Forelimb muscle (tissue), 1 donor: ENCODE data around the gene TMCO2. TPM values are rescaled to one million over a fixed set of nuclear protein-coding genes. Genes with fewer than 3 reads are reported as not detected.
"Not testable (repeated sequence)": the region's sequence is repeated elsewhere in the genome, so short reads cannot be mapped to it uniquely, and the experiment has no call there.

Experiments
- DNase-seq: peaks from one replicate; pipeline ENCODE4 v3.0.0-alpha.2; 2013; ENCODE audit warnings: low read depth
- polyA plus RNA-seq: library from polyadenylated mRNA; unstranded; fragments of 120-200 nt; gene quantifications from one replicate; pipeline ENCODE4 v1.2.1, GENCODE V29; 2013; ENCODE audit not compliant: insufficient read length

The TMCO2 gene
- not detected for polyA plus RNA-seq

DNA sequence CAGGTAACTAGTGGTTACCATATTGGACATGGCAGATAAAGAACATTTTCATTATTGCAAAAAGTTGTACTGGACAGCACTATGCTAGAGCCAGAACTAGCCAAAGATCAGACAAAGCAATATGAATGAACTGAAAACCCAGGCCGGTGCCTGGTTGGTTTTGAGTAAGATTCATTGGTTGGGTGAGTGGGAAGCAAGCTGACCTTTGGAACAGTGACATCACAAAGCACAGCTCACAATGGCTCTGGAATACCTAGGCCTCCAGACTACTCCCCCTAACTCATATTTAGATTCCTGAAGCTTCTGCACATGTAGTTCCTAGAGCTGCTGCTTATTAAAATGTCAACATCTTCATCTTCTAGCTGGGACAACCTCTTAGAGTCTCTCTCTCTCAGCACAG lies at the start of gene TMCO2:
TMCO2 (plus strand) TSS at position 283 of the 400 bp plus-strand sequence; CDS start at position 340, 57 bp downstream.
- no peak for DNase-seq

DNA sequence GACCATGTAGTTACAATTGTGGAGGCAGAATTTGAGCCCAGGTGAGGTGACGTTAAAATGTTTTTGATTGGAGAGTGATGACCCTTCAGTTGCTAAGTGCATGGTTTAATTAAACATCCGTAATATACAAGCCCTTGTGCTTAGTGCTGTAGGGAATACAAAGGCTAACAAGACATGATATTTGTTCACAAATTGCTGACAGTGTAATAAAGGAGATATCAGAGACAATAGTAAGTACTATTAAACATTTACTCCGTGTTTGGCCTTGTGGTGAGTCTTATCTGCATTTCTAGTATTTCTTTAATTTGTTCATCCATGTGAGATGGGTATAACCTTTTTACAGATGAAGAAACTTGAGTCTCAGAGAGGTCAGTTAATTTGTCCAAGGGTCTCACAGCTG lies 48.6 kb upstream of the TMCO2 start:
- no peak for DNase-seq

DNA sequence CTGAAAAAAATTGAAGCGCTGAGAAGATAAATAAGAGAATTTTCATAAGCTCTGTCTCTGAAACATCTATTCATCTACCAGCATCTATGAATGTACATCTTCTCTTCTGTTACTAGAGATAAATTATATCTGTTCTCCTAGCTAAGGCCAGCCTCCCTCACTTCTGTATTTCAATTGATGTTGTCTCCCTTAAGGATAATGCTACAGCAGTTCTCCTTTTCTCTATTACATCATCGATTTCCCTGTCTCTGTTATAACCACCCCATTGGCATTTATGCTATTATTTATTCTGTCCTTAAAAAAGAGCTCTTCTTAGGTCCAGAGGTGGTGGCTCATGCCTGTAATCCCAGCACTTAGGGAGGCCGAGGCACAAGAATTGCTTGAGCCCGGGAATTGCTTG lies 42.9 kb upstream of the TMCO2 start:
- DNase-seq: no peak

DNA sequence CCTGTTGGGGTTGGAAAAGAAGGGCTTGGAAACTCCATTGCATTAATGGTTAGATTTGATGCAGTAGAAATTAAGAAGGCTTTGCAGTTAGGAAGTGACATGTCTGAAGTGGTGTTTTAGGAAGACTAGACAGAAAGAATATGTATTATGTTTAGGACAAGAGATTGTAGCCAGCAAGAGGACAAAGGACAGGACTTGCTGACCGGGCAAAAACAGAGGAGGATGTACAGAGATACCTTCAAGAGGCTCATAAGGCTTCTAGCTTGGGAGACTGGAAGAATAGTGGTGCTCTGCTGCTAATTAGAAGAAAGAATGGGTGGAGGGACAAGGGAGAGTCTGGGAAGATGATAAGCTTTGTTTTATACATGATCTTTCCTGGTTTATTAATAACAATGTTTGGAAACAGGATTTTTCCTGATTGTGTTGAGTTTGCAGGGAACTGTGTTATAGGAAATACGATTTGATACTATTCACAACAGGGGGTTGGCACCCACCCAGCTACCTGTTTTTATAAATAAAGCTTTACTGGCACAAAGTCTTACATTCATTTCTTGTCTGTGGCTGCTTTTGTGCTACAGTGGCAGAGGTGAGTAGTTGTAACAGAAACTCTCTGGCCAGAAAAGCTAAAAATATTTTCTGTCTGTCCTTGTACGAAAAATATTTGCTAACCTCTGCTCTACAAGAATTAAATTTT lies 37.1 kb upstream of the TMCO2 start:
- no peak for DNase-seq

DNA sequence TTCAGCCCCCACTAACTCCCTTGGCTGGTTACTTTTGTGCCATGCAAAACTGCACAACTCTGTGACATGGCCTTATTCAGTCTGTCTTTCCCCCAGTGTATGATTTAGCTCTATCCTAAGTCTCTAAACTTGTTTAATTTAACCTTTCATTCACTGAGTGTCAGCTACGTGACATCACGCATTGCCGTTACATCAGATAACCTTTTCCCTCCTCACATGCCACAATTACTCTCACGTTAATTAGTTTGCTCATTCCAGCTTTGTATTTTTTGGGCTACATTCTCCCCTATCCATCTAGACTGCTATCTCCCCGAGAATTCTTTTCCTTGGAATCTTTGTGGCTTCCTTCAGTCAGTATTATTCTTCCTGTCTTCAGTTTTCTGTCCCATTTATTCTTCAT lies 29.4 kb upstream of the TMCO2 start:
- no peak for DNase-seq

DNA sequence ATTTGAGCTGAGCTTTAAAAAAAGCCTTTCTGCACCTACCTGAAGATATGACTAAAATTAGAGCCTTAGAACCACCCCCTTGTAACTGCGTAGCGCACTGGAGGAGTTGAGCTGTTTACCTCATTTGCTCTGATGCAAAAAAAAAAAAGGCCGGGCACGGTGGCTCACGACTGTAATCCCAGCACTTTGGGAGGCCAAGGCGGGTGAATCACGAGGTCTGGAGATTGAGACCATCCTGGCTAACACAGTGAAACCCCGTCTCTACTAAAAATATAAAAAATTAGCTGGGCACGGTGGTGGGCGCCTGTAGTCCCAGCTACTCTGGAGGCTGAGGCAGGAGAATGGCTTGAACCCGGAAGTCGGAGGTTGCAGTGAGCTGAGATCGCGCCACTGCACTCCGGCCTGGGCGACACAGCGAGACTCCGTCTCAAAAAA lies 26.2 kb upstream of the TMCO2 start:
- DNase-seq: not testable (repeated sequence)

DNA sequence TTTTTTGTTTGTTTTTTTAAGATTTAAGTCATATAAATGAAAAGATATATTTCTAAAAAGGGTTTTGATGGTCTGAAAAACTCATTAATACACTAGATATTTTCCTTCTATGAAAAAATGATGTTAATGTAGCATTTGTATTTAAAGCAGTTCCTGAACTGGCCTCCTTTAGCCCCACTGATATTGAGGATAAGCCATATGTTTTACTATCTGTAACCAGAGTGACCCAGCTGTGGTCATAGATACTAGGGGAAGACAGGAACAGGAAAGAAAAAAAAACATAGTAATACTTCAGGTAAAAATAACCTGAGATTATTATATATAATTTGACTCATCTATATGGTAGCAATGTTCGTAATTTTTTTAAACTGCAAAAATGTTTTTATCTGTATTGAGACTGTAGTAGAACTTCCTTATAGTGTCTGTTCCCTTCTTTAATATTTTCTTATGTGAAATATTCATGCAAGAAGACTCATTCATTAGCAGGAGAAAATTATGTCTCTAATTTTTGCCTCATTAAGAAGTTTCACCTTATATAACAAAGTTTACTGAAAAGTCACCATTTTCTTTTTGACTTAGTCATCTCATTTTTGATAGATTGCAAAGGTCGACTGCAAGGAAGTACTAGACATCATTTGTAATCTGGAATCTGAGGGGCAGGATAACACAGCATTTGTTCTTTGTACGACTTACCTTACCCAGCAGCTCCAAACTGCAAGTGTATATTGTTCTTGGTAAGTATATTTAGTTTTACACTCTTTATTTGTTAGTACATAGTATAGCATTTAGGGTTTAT lies 25.6 kb upstream of the TMCO2 start:
- DNase-seq: no peak

DNA sequence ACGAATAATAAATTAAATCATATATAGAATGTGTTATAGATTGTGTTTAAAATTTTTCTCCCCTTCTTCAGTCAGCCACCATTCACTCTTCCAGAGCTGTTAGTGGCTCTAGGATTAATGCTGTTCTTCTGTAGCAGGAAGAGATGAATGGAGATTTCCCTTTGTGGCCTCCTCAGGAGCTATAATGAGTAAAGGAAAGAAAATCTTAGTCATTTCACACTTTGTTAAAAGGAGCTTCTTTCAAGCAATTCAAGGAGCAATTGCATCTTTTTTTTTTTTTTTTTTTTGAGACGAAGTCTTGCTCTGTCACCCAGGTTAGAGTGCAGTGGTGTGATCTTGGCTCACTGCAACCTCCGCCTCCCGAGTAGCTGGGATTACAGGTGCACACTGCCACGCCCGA lies 23.7 kb upstream of the TMCO2 start:
- DNase-seq: no peak

DNA sequence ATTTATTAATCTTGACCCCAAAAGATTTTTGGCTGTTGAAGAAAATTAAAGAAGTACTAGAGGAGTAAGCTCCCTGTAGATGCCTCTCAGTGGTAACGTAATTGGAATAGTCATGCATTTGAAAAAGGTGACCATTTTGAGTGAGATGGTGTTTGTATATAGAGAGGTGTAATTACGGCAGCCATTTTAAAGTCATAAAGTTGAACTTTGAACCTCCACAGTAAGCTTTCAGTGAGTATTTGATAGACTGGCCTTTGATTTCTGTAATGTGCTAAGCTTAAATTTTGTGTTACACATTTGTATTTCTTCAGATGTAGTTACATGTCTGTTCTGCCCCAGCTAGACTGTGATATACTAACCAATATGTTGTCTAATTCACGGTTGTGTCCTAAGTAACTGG lies 21.5 kb upstream of the TMCO2 start:
- DNase-seq: no peak

DNA sequence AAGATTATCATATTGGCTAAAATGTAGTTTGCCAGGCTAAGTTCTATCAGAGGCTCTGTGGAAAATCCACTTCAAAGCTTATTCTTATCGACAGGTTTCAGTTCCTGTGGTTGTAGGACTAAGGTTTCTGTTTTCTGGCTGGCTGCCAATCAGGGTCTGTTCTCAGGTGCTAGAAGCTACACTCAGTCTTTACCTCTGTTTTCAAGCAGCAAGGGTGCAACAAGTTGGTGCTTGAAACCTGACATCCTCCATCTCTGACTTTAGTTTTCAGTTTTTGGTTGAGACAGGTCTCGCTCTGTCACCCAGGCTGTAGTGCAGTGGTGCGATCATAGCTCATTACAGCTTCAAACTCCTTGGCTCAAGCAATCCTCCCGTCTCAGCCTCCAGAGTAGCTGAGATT lies 15.3 kb upstream of the TMCO2 start:
- DNase-seq: no peak

DNA sequence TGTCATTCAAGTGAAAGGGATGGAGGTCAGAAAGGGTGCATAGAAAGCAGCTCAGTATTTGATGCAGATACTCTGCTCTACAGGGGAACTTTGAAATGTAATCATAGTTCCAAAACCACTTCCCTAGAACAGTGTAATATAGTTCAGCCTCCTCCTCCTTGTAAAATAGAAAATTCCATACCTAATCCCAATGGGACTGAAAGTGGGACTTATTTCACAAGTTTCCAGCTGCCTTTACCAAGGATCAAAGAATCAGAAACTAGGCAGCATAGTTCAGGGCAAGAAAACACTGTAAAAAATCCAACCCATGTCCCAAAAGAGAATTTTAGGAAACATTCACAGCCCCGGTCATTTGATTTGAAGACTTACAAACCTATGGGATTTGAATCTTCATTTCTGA lies 8.1 kb upstream of the TMCO2 start:
- no peak for DNase-seq

DNA sequence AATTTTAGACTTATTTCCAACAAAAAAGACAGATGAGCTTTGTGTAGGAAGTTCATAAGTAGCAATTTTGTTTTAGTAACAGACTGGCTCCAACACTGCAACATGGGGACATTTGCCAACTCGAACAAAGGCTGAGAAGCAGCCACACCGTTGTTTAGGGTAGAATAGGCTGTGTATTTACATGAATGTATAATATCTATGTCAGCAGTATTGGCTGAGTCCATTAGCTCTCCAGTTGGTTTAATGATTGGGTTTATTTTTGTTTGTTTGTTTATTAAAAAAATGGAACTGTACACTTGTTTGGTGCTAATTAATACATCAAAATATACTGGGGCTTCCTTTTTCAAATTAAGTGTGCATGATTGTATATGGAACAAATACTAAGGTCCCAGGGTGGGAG lies 7.3 kb upstream of the TMCO2 start:
- no peak for DNase-seq

DNA sequence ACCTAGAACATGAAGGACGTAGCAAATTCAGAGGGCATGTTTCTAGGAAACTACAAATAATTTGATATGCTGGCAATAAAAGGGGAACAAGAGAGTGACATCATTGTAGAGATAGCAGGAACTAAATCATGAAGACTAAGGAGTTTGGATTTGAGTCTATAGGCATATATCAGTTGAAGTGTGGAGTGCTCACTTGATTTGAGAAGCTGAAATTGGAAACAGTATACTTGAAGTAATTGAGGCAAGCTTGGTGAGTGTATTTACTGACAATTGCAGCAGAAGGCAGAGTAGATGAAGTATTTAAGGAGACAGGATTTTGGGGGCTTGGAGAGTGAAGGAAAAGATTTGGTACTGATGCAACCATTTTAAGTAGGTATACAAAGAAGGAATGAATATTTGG lies 6.4 kb upstream of the TMCO2 start:
- DNase-seq: no peak

DNA sequence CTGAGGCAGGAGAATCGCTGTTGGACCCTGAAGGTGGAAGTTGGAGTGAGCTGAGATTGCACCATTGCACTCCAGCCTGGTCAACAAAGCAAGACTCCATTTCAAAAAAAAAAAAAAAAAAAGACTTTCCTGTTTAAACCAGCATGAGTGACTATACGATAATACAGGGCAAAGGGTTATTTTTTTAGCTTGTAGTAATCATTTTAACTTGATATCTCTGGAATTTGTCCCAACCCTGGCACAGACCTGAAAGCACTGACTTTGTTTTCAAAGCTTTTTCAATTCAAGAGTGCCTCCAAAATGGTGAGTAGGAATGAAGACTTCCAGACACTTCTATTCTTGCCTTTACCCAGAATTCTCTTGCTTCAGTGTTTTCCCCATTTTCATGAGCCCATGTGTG lies 4.4 kb upstream of the TMCO2 start:
- DNase-seq: no peak

DNA sequence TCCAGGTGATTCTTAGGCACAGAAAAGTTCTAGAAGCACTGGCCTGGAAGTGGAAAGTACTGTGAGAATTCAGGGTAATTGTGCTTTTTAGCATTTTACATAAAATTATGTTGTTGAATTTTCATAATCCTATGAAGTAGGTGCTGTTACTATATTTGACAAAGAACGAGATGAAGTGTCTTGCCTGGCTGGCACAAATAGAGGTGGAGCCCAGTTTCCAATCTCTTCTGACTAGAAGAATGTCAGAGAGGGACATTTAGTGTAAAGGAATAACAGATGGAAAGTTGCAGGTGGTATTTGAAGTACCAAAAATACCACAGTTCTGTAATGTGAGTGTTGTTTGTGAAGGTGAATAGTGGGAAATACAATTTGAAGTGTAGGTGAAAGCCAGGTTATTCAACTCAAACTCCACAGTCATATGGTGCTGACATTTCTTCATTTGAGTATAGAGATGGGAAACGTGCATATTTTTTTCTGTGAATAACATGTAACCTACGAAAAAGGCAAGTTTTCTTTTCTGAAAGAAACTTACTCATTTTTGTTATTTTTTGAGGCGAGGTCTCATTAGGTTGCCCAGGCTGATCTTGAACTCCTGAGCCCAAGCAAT lies 3.5 kb upstream of the TMCO2 start:
- no peak for DNase-seq

DNA sequence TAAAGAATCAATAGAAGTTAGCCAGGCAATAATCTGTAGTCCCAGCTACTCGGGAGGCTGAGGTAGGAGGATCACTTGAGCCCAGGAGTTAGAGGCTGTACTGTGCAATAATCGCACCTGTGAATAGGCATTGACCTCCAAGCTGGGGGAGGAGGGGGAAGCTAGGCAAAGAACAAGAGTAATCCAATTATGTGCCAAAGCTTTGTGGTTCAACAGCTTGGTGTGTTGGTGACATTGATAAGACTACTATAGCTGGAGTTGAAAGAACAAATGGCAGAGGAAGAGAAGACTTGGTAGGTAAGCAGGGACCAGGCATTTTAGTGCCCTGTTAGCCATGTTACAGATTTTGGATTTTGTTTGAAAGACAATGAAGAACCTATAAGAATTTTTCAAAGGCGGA lies 2.1 kb upstream of the TMCO2 start:
- DNase-seq: no peak

DNA sequence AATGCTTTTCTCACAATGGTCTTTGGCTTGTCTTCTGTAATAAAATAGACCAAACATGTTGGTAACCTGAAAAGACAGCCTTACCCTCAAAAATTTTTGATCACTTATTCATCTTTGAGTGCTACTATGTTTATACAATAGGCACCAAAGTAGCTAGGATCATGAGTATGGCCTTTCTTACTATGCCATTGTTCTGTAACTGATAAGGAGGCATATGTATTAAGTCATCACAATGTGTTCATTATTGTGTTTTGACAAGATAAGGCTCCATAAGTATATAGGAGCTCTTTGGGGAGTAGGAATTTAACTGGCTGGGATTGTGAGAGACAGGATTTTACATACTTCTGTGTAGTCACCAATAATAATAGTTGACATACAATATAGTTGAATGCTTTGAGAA lies 675 bp downstream of the TMCO2 start:
- DNase-seq: no peak

DNA sequence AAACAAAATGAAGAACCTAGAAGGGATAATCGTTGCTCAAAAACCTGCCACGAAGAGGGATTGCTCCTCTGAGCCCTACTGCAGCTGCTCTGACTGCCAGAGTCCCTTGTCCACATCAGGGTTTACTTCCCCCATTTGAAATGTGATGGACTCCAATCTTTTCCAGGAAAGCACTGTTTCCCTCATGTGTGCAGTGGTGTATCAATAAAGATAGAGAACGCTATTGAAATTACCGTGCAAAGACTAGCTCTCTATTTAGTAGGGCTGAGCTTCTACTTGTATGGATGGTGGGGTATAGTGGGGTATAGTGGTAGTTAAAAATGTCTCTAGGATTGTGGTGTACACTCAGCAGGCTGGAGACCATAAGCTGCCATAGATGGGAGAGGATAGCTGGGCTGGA lies 3.7 kb downstream of the TMCO2 start:
- no peak for DNase-seq

DNA sequence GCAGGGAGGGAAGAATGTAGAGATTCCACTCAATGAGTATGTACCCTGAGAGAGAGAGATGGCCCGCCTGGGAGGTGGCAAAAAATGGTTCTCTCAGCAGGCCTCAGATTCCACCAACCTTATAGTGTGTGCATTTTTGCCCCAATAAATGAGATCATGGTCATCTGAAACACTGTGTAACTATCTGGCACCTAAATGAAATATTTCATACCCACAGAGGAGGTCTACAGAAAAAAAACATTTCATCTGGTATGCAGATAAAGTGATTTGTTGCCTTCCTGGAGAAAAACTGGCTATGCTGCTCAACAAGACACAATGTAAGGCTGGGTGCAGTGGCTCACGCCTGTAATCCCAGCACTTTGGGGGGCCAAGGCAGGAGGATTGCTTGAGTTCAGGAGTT lies 4.9 kb downstream of the TMCO2 start:
- no peak for DNase-seq

DNA sequence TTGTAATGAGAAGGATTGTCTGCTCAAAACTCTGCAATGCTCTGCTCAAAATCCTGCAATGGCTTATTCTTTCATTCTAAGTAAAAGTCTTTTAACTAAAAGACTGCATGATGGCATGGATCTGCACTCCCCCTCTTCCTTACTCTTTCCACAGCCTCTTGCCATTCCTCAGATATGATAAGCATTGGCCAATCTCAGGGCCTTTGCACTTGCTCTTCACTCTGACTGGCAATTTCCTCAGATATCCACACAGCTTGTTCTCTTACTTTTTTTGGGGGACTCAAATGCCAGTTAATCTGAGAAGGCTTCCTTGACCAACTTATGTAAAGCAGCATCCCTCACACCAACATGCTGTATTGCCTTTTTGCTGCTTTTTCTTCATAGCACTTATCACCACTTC lies 7.5 kb downstream of the TMCO2 start:
- no peak for DNase-seq

DNA sequence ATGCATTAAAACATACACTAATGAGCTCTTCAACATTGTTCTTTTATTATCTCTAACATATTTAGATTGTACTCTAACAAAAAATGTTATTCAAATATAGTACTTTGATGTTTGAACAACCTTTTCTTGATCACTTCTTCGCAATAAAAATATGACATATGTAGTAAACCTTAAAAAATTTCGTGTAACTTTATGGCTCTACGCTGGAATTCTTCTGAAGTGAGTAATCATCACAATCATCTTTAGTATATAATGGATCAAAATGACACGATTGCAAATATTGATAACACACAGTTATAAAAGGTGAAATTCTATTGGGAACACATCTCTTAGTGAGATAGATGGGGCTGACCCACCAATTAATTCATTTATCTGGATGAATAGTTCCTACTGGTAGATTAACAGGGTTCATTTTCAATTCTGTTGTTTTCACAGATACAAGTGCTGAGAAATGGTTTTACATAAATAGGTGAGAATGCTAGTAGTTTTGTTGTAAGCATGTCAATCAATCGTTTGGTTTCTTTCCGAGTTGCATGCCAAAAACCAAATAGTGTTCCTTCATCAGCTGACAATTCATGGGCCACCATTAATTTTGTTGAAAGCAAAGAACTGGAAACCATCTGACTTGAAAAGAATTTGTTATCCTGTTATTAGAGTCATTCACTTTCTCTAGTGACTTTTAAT lies 8.8 kb downstream of the TMCO2 start:
- DNase-seq: no peak

DNA sequence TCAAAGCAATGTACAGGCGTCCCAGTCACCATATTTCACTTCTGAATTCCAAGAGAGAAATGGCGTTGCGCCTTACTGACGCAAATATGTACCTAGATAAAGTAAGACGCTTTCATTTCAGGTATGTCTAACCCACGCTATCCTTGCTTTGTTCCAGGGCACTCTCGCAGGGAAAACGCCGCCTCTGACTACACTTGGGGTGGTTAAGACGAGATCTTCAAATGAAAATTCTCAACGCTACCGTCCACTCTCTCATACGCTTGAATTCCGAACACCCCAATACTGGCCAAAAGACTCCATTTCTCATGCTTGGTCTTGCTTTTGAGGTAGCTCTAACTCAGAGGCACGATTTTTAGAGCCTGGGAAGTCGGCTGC lies 9.6 kb downstream of the TMCO2 start:
- peak; percentile 14 for DNase-seq
